Measurements from ENCODE around the gene PAXX. TPM values are rescaled to one million over a fixed set of nuclear protein-coding genes. Genes with fewer than 3 reads are reported as not detected.

The PAXX gene
- total RNA-seq, 1 donor from 2014 or later = 15.3 TPM

GRCh38 chr9:136992819-136993369, 672 bp downstream of the PAXX start:
- H3K36me3 ChIP-seq (ENCODE audit: insufficient read depth, low read length) = no peaks in the 10 kb centered on the region
- peaks cover 26% of the 10 kb centered on the region for H3K27me3 Mint-ChIP-seq (ENCODE audit: low read depth, unreplicated experiment)
- peaks cover 12% of the 10 kb centered on the region for H4K20me1 ChIP-seq (ENCODE audit: insufficient read depth, low read length)
- no peak overlapping the region for H3K27ac ChIP-seq (ENCODE audit: low read depth, low read length)
- H3K4me2 ChIP-seq (ENCODE audit: low read length) = peak overlapping the region; percentile 97
- no peaks in the 10 kb centered on the region for H3K4me1 Mint-ChIP-seq (ENCODE audit: low read depth, unreplicated experiment)
- H3K27me3 ChIP-seq (ENCODE audit: insufficient read depth, low read length) = no peaks in the 10 kb centered on the region
- peaks cover 5% of the 10 kb centered on the region for H3K9me3 Mint-ChIP-seq (ENCODE audit: unreplicated experiment)
- TF ChIP-seq CTCF (IDR thresholded peaks at IDR 0.05; ENCODE audit: insufficient read depth, low read depth, low read length) = no peak
- TF ChIP-seq EZH2 (IDR thresholded peaks at IDR 0.05; ENCODE audit: insufficient read depth, low read length) = no peak
- H3K4me3 ChIP-seq (ENCODE audit: insufficient read depth, low read depth, low read length) = peak overlapping the region; percentile 76
- FAIRE-seq (no peak), DNase-seq (ENCODE audit: low read depth) (no peak)
- H3K4me1 ChIP-seq (ENCODE audit: insufficient read depth, low read length) = peaks cover 36% of the 10 kb centered on the region
- H3K27ac Mint-ChIP-seq (ENCODE audit: unreplicated experiment) = no peak overlapping the region
- peak overlapping the region; percentile 82 for H3K4me3 Mint-ChIP-seq (ENCODE audit: unreplicated experiment)
- H3K79me2 ChIP-seq (ENCODE audit: insufficient read depth, low read length) = peaks cover 13% of the 10 kb centered on the region
- peak overlapping the region; percentile 79 for H2AFZ ChIP-seq (ENCODE audit: low read depth, low read length)
- H3K9ac ChIP-seq (ENCODE audit: low read length) = peak overlapping the region; percentile 75
- H3K36me3 Mint-ChIP-seq (ENCODE audit: low read depth, unreplicated experiment) = peaks cover 3% of the 10 kb centered on the region
- H3K9me3 ChIP-seq (ENCODE audit: insufficient read depth, low read depth, low read length) = peaks cover 6% of the 10 kb centered on the region

DNA sequence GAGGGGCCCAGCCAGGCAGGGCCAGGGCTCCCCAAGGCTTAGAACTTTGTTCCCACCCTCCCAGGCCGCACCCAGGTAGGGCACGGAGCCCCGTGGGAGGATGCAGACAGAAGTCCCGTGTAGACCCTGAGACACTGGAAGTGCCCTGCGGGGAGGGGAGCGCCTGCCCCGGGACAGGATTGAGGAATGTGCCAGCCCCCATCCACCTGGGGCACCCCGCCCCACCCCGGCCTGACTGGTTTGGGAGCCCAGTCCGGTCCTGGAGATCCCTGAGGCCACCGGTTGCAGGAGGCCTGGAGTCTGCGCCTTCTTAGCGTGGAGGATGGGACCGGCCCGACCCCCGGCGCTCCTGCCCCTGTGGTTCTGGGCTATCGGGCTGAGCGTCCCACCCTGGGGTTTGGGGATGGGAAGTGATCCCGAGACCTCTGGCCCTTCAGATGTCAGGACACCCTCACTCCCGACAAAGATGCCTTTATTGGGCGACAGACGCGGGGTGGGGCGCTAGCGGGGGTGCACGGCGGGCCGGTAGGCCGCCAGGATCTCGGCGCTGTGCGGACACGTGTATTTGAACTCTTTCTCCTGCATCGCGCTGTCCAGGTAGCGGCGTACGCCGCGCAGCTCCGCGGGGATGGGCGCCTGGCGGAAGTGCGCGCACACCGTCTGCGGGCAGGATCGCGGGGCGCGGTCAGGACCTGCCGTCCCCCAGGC, 2.1 kb downstream of the PAXX start:
- peaks cover 5% of the 10 kb centered on the region for H3K9me3 Mint-ChIP-seq (ENCODE audit: unreplicated experiment)

More for the DNA sequence above, 2.1 kb downstream of the PAXX start:
- no peak for TF ChIP-seq CTCF (IDR thresholded peaks at IDR 0.05; ENCODE audit: insufficient read depth, low read depth, low read length)
- no peak for TF ChIP-seq EZH2 (IDR thresholded peaks at IDR 0.05; ENCODE audit: insufficient read depth, low read length)
- Histone ChIP-seq H3K79me2 (ENCODE audit: insufficient read depth, low read length) (peaks cover 13% of the 10 kb centered on the region), H3K4me3 (ENCODE audit: insufficient read depth, low read depth, low read length) (no peak overlapping the region), H3K27ac (ENCODE audit: low read depth, low read length) (no peak overlapping the region), H3K27me3 (ENCODE audit: insufficient read depth, low read length) (no peaks in the 10 kb centered on the region), H3K9ac (ENCODE audit: low read length) (no peak overlapping the region), H3K9me3 (ENCODE audit: insufficient read depth, low read depth, low read length) (peaks cover 6% of the 10 kb centered on the region), H3K4me2 (ENCODE audit: low read length) (no peak overlapping the region), H3K36me3 (ENCODE audit: insufficient read depth, low read length) (no peaks in the 10 kb centered on the region), H3K4me1 (ENCODE audit: insufficient read depth, low read length) (peaks cover 40% of the 10 kb centered on the region), H4K20me1 (ENCODE audit: insufficient read depth, low read length) (peaks cover 12% of the 10 kb centered on the region), H2AFZ (ENCODE audit: low read depth, low read length) (no peak overlapping the region)
- Mint-ChIP-seq H3K4me1 (ENCODE audit: low read depth, unreplicated experiment) (peaks cover 3% of the 10 kb centered on the region), H3K27ac (ENCODE audit: unreplicated experiment) (no peak overlapping the region), H3K4me3 (ENCODE audit: unreplicated experiment) (peak overlapping the region; percentile 82), H3K36me3 (ENCODE audit: low read depth, unreplicated experiment) (peaks cover 3% of the 10 kb centered on the region), H3K27me3 (ENCODE audit: low read depth, unreplicated experiment) (peaks cover 17% of the 10 kb centered on the region)
- DNase-seq (ENCODE audit: low read depth) = no peak
- no peak for FAIRE-seq

Measured in astrocyte (in vitro differentiated cells and primary cell).